NCI-H1092 treated with DMSO at 0.1 percent for 48 hours (cell line): Measurements from ENCODE around the gene HOXB6.

Experiments used
- DNase-seq: peaks from one replicate; lab custom pipeline; 2025; lab: John Stamatoyannopoulos, UW

HOXB6 gene

GRCh38 chr17:48565925-48566710, 38.7 kb downstream of the HOXB6 start:
- no peak for DNase-seq

GRCh38 chr17:48565022-48565554, 39.7 kb downstream of the HOXB6 start:
- no peak for DNase-seq

- DNase-seq, result no peak
These were observed 40.4 kb downstream of the HOXB6 start for GRCh38 chr17:48564188-48565021.

- DNase-seq, result no peak
These were observed 41.0 kb downstream of the HOXB6 start for GRCh38 chr17:48563867-48564187.

- DNase-seq, result no peak
These were observed 41.4 kb downstream of the HOXB6 start for GRCh38 chr17:48563385-48563838.

- DNase-seq, result no peak
These were observed 41.9 kb downstream of the HOXB6 start for GRCh38 chr17:48562934-48563333.

GRCh38 chr17:48561884-48562810, 42.6 kb downstream of the HOXB6 start:
- DNase-seq, result no peak

GRCh38 chr17:48559840-48560817, 44.7 kb downstream of the HOXB6 start:
- DNase-seq, result no peak

GRCh38 chr17:48559122-48559839, 45.5 kb downstream of the HOXB6 start:
- DNase-seq, result no peak

- DNase-seq, result no peak
These were observed 46.0 kb downstream of the HOXB6 start for GRCh38 chr17:48558831-48559121.

- no peak for DNase-seq
These were observed 46.5 kb downstream of the HOXB6 start for GRCh38 chr17:48558057-48558830.

- DNase-seq, result no peak
These were observed 48.0 kb downstream of the HOXB6 start for GRCh38 chr17:48556576-48557401.

- DNase-seq, result no peak
These were observed 48.6 kb downstream of the HOXB6 start for GRCh38 chr17:48556229-48556575.

- DNase-seq, result peak; percentile 96
These were observed 49.2 kb downstream of the HOXB6 start for GRCh38 chr17:48555258-48556228.

GRCh38 chr17:48554412-48555257, 50.2 kb downstream of the HOXB6 start:
- DNase-seq, result no peak

- no peak for DNase-seq
These were observed 51.0 kb downstream of the HOXB6 start for GRCh38 chr17:48553826-48554225.

GRCh38 chr17:48553190-48553547, 51.6 kb downstream of the HOXB6 start:
- DNase-seq, result no peak
